ENCODE measurements around the gene OR8G5. TPM values are rescaled to one million over a fixed set of nuclear protein-coding genes. Genes with fewer than 3 reads are reported as not detected.
"Not testable (repeated sequence)": the region's sequence is repeated elsewhere in the genome, so short reads cannot be mapped to it uniquely, and the experiment has no call there.

The OR8G5 gene, protein sequence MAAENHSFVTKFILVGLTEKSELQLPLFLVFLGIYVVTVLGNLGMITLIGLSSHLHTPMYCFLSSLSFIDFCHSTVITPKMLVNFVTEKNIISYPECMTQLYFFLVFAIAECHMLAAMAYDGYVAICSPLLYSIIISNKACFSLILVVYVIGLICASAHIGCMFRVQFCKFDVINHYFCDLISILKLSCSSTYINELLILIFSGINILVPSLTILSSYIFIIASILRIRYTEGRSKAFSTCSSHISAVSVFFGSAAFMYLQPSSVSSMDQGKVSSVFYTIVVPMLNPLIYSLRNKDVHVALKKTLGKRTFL
- total RNA-seq = not detected

DNA sequence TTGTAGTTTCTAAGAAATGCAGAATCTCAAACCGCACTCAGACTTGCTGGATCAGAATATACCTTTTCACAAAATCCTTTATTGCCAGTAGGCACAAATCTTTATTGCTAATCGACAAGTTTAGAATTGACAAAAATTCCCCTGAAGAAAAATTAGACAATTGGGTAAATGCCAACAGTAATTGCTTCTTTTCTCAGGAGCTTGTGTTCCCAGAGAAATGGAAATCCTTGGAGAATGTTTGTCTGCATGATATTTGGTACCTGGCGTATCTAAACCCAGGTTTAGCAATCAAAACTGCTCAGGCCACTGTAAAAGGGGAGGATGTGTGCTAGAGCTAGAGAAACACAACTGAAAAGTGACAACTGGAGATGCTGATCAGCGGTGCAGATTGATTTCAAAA lies at the start of gene OR8G5:
Gene OR8G5 (plus strand): TSS at position 301 of the 400 bp plus-strand sequence. CDS start 8,556 bp downstream, outside the sequence.
- DNase-seq (ENCODE audit: low spot score) = no peak

DNA sequence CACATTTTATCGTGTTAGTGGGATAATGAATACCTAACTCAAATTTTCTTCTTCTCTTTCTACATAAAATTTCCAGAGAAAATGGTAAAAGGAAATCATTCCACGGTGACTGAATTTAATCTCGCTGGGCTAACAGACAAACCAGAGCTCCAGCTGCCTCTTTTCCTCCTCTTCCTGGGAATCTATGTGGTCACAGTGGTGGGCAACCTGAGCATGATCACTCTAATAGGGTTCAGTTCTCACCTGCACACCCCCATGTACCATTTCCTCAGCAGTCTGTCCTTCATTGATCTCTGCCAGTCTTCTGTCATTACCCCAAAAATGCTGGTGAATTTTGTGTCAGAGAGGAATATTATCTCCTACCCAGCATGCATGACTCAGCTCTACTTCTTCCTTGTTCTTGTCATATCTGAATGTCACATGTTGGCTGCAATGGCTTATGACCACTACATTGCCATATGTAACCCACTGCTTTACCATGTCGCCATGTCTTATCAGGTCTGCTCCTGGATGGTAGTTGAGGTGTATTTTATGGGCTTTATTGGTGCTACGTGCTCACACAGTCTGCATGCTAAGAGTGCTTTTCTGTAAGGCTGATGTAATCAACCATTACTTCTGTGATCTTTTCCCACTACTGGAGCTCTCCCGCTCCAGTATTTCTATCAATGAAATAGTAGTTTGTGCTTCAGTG lies 48.9 kb upstream of the OR8G5 start:
- DNase-seq (ENCODE audit: low spot score) = no peak

DNA sequence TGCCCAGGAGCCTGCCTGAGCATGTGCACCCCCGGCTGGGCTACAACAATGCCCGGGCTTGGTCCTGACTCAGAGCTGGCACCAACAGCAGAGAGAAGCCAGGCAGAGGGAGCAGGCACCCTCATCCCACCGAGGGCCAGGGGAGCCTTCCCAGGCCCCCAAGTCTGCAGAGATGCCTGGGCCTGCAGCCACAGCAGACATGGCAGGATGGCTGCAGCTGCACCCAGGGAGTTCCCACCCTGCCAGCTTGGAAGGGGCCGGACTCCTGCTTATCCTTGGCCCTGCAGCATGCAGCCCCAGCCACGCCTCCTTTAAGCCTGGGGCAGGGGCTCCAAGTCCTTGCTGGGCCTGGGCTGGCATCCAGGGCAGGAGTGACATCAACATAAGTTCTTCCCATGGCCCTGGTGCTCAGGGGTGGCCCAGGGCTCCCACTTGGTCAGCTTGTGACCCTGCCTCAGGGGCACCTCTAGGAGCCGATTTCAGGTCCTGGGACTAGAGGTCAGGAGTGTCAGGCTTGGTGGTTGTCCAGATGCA lies 46.3 kb upstream of the OR8G5 start:
- no peak for DNase-seq (ENCODE audit: low spot score)

DNA sequence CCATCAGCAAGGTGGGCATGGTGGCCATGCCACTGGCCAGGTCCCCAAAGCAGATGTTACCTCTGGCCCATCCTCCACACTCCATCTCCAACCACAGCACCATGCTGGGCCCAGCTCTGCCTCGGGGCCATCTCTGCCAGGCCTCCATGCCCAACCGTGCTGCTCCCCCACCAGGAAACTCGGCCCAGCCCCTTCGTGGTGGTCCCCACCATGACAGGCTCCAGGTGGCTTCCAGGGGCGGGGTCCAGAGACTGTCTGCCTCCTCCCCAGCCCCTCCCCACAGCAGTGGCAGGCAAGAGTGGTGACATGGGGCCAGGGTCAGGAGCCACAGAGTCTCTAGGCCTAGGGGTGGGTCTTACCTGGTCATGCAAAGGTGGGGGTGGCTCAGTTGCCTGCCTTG lies 45.8 kb upstream of the OR8G5 start:
- no peak for DNase-seq (ENCODE audit: low spot score)

DNA sequence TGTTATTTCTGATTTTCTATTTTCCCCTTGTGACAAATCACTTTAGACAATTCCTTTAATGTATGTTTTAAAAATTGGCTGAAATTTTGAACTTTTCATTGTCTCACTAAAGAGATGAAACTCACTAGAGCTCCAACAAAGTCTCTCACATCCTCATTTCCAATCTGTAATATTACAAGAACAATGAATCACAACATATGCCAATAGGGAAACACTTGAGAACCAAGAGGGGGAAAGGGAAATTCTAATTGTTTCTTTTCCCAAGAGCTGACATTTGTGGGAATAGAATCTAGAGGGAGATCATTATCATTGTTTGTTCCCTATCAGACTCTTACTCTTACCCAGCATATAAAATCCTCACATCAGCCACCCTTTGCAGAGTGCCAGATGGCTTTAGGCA lies 44.9 kb upstream of the OR8G5 start:
- no peak for DNase-seq (ENCODE audit: low spot score)

DNA sequence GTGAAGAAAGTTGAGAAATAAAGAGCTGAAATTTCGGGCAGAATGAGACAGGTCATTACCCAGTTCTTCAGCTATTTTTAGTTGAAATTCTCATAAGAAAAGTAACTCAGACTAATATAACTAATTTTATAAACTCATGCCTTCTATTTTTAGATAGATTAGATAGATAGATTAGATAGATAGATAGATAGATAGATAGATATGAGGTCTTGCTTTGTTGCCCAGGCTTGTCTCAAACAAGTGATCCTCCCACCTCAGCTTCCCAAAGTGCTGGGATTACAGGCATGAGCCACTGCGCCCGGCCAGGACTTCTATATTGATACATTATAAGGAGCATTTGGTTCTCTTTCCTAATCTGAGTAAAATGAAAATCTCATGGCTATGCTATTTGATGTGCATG lies 42.1 kb upstream of the OR8G5 start:
- no peak for DNase-seq (ENCODE audit: low spot score)

DNA sequence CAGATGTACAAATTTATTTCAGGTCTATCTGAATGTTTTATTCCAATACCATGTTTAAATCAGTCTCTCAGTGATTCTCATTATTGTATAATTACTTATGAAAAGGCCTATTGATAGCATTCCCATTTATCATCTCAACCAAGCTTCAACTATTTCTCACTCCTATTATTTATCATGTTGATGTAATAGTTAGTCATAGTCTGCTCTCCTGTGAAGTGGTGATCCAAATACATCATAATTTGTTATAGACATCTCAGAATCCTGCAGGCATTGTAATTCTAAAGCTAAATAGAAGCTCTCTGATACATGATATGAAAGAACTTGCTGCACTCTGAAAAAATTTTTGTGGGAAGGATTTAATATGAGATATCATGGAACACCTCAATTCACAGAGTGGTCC lies 37.0 kb upstream of the OR8G5 start:
- DNase-seq (ENCODE audit: low spot score) = no peak

DNA sequence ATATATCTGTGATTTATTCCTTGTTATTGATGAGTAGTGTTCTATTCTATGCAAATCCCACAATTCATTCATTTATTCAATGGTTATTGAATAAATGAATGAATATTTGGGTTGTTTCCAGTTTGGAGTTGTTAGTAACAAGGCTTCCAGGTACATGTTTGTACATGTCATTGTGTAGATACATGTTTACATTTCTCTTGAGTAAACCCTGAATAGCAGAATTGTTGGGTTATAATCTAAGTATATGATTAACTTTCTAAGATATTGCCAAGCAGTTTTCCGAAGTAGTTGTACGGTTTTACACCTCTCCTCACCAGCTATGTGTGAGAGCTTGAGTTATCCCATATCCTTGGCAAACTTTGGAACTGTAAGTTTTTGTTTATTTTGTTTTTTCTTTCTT lies 33.8 kb upstream of the OR8G5 start:
- DNase-seq (ENCODE audit: low spot score) = no peak

DNA sequence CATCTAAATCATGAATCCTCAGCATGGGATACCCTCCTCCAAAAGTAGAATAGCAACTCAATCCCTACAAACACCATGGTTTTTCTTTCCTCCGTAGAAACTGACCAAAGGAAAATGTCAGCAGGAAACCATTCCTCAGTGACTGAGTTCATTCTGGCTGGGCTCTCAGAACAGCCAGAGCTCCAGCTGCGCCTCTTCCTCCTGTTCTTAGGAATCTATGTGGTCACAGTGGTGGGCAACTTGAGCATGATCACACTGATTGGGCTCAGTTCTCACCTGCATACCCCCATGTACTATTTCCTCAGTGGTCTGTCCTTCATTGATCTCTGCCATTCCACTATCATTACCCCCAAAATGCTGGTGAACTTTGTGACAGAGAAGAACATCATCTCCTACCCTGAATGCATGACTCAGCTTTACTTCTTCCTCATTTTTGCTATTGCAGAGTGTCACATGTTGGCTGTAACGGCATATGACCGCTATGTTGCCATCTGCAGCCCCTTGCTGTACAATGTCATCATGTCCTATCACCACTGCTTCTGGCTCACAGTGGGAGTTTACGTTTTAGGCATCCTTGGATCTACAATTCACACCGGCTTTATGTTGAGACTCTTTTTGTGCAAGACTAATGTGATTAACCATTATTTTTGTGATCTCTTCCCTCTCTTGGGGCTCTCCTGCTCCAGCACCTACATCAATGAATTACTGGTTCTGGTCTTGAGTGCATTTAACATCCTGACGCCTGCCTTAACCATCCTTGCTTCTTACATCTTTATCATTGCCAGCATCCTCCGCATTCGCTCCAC lies 31.4 kb upstream of the OR8G5 start:
- DNase-seq (ENCODE audit: low spot score) = not testable (repeated sequence)

DNA sequence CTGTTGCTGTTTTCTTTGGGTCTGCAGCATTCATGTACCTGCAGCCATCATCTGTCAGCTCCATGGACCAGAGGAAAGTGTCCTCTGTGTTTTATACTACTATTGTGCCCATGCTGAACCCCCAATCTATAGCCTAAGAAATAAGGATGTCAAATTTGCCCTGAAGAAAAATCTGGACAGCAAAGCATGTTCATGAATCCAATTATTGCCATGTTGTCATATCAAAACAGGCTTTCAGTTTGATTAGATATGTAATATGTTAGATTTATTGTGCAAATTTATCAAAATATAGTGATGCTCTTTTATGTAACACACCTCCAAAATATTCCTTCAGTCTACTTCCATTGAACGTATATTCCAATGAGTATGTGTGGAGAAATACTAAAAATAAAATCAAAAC lies 30.7 kb upstream of the OR8G5 start:
- no peak for DNase-seq (ENCODE audit: low spot score)

DNA sequence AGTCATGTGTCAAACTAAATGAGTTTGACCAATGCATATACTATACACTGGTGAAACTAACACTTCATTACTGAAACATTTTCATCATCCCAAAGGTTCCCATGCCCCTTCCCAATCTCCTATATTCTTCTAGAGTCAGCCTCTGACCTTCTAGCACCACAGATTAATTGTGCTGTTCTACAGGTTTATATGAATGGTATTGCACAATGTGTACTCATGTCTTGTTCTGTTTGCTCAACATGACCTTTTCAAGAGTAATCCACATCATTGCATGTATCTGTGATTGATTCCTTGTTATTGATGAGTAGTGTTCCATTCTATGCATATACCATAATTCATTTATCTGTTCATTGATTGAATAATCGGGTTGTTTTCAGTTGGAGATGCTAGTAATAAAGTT lies 22.8 kb upstream of the OR8G5 start:
- no peak for DNase-seq (ENCODE audit: low spot score)

DNA sequence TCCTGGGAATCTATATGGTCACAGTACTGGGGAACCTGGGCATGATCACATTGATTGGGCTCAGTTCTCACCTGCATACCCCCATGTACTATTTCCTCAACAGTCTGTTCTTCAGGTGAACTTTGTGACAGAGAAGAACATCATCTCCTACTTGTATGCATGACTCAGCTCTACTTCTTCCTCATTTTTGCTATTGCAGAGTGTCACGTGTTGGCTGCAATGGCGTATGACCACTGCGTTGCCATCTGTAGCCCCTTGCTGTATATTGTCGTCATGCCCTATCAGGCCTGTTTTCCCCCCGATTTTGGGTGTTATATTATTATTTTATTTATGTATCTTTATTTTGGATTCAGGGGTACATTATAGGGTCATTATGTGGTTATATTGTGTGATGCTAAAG lies 17.7 kb upstream of the OR8G5 start:
- DNase-seq (ENCODE audit: low spot score) = no peak

DNA sequence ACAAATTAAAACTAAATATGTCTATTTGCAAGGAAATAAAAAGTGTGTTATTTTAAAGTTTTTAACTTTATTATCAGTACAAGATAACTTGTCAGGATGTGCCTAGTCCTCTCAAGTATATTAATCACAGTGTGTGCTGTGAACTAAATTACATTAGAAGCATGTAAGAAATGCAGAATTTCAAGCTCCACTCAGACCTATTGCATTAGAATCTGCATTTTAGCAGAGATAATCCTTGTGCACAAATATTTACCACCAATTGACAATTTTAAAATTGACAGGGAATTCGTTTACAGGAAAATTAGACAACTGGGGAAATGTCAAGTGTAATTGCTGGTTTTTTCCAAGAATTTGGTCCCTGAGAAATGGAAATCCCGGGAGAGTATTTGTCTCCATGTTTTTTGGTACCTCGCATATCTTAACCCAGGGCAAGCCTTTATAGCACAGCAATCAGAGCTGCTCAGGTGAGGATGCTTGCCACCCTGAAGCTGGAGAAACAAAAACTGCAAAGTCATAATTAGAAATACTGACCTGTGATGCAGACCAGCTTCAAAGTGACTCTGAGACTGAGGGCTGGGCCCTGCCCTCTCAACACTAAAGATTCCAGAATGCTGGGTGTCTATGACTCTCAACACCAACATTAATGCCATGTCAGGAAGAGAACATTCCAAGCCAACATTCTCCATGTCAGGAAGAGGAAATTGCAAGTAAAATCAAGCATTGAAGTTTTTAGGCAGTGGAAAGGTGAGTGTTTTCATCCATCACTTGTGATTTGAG lies 15.4 kb upstream of the OR8G5 start, which contains the start of gene OR8G1:
Gene OR8G1 (plus strand): TSS at position 475 of the 777 bp plus-strand sequence. CDS start 8,581 bp downstream, outside the sequence.
- no peak for DNase-seq (ENCODE audit: low spot score)

DNA sequence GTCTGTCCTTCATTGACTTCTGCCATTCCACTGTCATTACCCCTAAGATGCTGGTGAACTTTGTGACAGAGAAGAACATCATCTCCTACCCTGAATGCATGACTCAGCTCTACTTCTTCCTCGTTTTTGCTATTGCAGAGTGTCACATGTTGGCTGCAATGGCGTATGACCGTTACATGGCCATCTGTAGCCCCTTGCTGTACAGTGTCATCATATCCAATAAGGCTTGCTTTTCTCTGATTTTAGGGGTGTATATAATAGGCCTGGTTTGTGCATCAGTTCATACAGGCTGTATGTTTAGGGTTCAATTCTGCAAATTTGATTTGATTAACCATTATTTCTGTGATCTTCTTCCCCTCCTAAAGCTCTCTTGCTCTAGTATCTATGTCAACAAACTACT lies 6.3 kb upstream of the OR8G5 start:
- DNase-seq (ENCODE audit: low spot score) = not testable (repeated sequence)

DNA sequence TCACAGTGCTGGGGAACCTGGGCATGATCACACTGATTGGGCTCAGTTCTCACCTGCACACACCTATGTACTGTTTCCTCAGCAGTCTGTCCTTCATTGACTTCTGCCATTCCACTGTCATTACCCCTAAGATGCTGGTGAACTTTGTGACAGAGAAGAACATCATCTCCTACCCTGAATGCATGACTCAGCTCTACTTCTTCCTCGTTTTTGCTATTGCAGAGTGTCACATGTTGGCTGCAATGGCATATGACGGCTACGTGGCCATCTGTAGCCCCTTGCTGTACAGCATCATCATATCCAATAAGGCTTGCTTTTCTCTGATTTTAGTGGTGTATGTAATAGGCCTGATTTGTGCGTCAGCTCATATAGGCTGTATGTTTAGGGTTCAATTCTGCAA lies 8.9 kb downstream of the OR8G5 start:
- not testable (repeated sequence) for DNase-seq (ENCODE audit: low spot score)

DNA sequence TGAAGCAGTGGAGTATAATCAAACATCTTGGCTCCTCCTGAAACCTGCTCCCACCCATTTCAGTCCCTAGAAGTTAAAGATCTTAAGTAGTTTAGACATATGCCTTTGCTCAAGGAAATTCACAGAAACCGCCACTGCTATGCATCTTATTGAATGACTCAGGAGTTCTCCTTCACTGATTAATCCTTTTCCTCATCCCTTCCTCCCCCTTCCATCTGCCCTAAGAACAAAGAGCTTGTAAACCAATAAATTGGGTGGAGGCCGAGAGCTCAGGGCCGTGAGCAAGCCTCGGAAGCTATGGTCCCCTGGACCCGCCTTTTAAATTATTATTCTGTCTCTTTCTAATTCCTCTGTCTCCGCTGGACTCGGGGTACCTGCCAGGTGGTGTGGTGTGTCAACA lies 14.7 kb downstream of the OR8G5 start:
- not testable (repeated sequence) for DNase-seq (ENCODE audit: low spot score)

DNA sequence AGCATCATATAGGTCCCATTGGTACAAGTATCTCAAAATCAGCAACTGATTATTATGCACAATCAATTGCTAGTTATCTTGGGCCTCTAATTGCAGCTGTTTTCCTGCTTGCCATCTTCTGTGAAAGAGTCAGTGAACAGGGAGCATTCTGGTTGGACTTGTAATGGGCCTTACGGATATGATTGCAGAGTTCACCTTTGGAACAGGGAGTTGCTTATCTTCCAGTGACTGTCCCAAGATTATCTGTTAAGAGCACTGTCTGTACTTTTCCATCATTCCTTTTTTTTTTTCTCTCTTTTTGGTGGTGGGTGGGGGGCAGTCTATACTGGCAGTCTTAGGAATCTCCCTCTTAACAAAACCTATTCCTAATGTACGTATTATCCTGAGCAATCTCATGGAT lies 17.8 kb downstream of the OR8G5 start:
- no peak for DNase-seq (ENCODE audit: low spot score)

DNA sequence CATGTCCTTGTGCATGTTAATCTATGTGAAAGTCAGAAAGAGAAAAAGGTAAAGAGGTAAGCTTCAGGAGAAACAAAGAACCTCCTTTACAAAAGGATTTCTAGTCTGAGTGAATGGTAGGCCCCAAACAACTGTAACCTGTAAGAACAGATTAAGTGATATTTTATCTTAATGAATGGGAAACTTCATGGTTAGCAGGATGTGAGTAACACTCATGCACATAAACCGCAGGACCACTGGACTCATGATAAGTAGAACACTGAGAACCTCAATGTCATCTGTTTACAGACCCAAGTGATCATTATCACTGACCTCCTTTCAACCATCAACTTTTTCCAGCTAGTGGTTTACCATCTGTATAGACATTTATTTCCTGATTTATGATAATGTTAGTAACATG lies 19.9 kb downstream of the OR8G5 start:
- no peak for DNase-seq (ENCODE audit: low spot score)

DNA sequence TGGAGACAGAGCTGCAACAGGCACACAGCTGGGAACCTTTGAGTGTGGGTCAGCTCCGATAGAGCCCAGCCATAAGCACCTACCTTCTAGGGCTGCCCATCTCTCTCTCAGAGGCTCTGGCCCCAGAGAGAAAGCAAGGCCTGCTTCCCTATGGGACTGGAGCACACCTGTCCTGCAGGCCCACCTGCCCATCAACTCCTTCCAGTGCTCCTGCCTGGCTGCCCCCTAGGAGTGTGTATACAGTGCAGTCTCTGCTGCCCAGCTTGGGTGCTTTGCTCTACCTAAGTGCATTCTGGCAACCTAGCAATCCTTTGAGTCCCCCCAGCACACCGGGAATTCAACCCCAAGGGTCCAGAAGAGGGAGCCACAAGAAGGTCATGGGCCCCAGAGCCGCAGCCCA lies 21.0 kb downstream of the OR8G5 start:
- DNase-seq (ENCODE audit: low spot score) = no peak

DNA sequence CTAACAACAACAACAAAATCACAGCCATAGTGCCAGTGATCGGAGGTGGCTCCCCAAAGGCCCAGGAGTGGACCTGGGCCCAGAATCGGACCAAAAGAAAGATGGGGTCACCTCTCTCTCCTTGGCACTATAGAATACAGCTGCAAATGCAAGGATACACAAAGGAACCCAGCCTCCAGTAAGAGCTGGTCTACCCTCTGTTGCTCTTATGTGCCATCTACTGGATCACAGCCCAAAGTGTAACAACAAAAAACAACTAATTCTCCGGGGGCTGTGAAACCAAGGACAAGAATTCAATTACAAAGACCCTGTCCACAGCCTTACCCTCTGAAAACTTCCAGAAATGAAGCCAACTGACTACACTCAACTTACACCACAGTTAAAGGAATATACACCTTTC lies 21.6 kb downstream of the OR8G5 start:
- no peak for DNase-seq (ENCODE audit: low spot score)

DNA sequence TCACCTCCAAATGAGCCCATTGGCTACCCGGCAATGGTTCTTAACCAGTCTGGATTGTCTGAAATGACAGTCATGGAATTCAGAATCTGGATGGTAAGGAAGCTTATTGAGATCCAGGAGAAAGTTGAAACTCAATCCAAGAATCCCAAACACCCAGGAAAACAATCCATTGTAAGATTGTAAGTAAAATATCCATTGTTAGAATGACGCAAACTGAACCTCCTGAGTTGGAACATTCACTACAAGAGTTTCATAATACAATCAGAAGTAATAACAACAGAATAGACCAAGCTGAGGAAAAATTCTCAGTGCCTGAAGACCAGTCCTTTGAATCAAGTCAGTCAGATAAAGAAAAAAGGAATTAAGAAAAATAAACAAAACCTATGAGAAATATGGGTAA lies 22.1 kb downstream of the OR8G5 start:
- DNase-seq (ENCODE audit: low spot score) = no peak
